Measurements from ENCODE around the gene PACRGL. TPM values are rescaled to one million over a fixed set of nuclear protein-coding genes. Genes with fewer than 3 reads are reported as not detected.

PACRGL gene
- 16.5 and 18.8 TPM in 2 replicates for total RNA-seq

GRCh38 chr4:20700007-20700761, at the start of gene PACRGL:
TSS of gene PACRGL (plus strand) at chr4:20700458. CDS start at chr4:20704482, 4,024 bp downstream.

All from bronchial smooth muscle cell (primary cell).